HepG2 (cell line): Measurements from ENCODE around the gene TRIM31. TPM values are rescaled to one million over a fixed set of nuclear protein-coding genes. Genes with fewer than 3 reads are reported as not detected.

ENCODE experiments used
- CSRNP2 ChIP-seq: sonication (generic); formaldehyde crosslinking; conservative IDR thresholded peaks from 2 replicates; pipeline ENCODE4 v1.8.0; 2022; ENCODE audit warnings: low read depth, missing genetic modification reagents
- DPF2 ChIP-seq: sonication (generic); formaldehyde crosslinking; IDR thresholded peaks from 2 replicates; pipeline ENCODE4 v1.4.0; 2020; ENCODE audit warnings: mild to moderate bottlenecking, low read depth, missing genetic modification reagents, borderline replicate concordance
- GLI4 ChIP-seq: sonication (generic); formaldehyde crosslinking; IDR thresholded peaks from 2 replicates; pipeline ENCODE4 v1.5.1; 2020; ENCODE audit warnings: missing genetic modification reagents, mild to moderate bottlenecking, moderate library complexity, borderline replicate concordance
- MAZ ChIP-seq, 2 experiments: sonication (generic) in 1 of 2; formaldehyde crosslinking in 1 of 2; IDR thresholded peaks; 2 replicates each; pipeline versions ENCODE4 v1.5.0 to v1.6.1; 2012 to 2020; ENCODE audit warnings: low read depth in 2 of 2, mild to moderate bottlenecking in 2 of 2, borderline replicate concordance in 1 of 2, improper control_type of control experiment in 1 of 2, low read length in 1 of 2, missing genetic modification reagents in 1 of 2, moderate library complexity in 1 of 2
- PAXIP1 ChIP-seq: sonication (generic); formaldehyde crosslinking; conservative IDR thresholded peaks from 2 replicates; pipeline ENCODE4 v1.4.0; 2020; ENCODE audit warnings: mild to moderate bottlenecking, missing genetic modification reagents, moderate library complexity
- POLR2G ChIP-seq: fragments of 200-400 bp; formaldehyde crosslinking; IDR thresholded peaks from 2 replicates; pipeline ENCODE4 v1.6.1; 2018; ENCODE audit warnings: mild to moderate bottlenecking, low read depth, low read length, moderate library complexity
- TFDP2 ChIP-seq: sonication (generic); formaldehyde crosslinking; IDR thresholded peaks from 2 replicates; pipeline ENCODE4 v1.4.0; 2020; ENCODE audit warnings: missing genetic modification reagents
- polyA plus RNA-seq, 8 experiments: library from polyadenylated mRNA; depleted of rRNA in 3 of 8; stranded (reverse) in 7 of 8; unstranded in 1 of 8; fragments of >200 nt; fragmentation: Illumina TruSeq in 4 of 8; extraction: Trizol in 4 of 8; gene quantifications; 2 replicates each; pipeline versions ENCODE4 v1.2.1 to v1.2.3, GENCODE V29; 2011 to 2016; ENCODE audit warnings: low read depth in 4 of 8, missing spikeins in 1 of 8, mixed read lengths in 1 of 8; ENCODE audit not compliant: insufficient read depth in 1 of 8
- total RNA-seq, 5 experiments: library from RNA; depleted of rRNA; stranded (reverse); fragments of >200 nt; fragmentation: Illumina TruSeq; extraction: Trizol; gene quantifications; 2 replicates each; pipeline ENCODE4 v1.2.3, GENCODE V29; 2016; ENCODE audit warnings: low read depth in 1 of 5
- TF ChIP-seq, protein P1 (sequence below): sonication (generic); formaldehyde crosslinking; IDR thresholded peaks from 2 replicates; pipeline ENCODE4 v1.4.0; 2020; ENCODE audit warnings: missing genetic modification reagents
- TF ChIP-seq, protein P2 (sequence below): sonication (generic); formaldehyde crosslinking; IDR thresholded peaks from one replicate; pipeline ENCODE4 v1.5.1; 2020; ENCODE audit warnings: mild to moderate bottlenecking, missing genetic modification reagents; ENCODE audit errors: not compliant biosample characterization
- TF ChIP-seq, protein P3 (sequence below): sonication (generic); formaldehyde crosslinking; IDR thresholded peaks from 2 replicates; pipeline ENCODE4 v1.4.0; 2020; ENCODE audit warnings: missing genetic modification reagents, low read depth, mild to moderate bottlenecking, borderline replicate concordance

The TRIM31 gene
- total and polyA plus RNA-seq, 2 of the 13 experiments (the other 11 are each of a cell fraction or from before 2014, with no cell fraction given): 0.13 to 0.51 TPM

DNA sequence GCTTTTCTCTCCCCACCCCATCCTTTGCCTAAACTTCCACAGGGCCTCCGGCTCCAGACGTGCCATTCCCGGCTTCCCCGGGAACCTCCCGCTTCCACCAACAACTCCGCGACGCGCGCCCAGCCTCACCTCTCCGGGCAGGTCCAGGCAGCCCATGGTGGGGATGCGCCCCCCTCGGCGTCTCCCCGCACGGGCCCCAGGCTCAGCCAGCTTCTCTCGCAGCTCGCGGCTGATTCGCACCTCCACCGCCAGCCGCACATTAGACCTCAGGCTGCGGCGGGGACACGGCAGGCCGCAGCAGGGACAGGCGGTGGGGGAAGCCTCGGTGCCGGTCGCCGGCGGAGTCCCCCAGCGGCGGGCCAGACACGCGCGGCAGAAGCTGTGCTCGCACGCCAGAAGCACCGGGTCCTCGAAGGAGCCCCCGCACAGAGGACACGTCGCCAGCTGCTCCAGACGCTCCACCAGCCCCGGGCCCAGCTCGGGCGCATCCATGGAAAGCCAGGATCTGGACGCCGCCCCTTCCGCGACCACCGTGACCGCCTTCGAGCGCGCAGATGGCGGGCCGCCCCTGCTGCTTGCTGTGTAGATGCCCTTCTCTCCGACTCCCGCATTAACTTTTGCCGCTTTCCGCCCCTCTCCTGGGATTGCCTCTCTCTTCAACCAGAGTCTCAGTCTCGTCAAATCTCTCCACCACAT is 37.6 kb downstream of the TRIM31 start, which contains the start of gene RNF39 (continued):
- TF ChIP-seq TFDP2 (CRISPR knock-in tag) (peak; percentile 15; the same call in 1 of the 2 replicates), CSRNP2 (CRISPR knock-in tag) (no peak), GLI4 (no peak), DPF2 (CRISPR knock-in tag) (no peak), POLR2G (no peak), PAXIP1 (CRISPR knock-in tag) (0 out of 2 replicates have a peak, but pooled peaks have one; percentile 38), MAZ (IDR thresholded peaks at IDR 0.05; ENCODE audit: borderline replicate concordance, low read depth, low read length) (no peak), MAZ (CRISPR knock-in tag; IDR thresholded peaks at IDR 0.05; ENCODE audit: low read depth) (peak; percentile 35; the same call in 1 of the 2 replicates)
- TF ChIP-seq, protein P1, sequence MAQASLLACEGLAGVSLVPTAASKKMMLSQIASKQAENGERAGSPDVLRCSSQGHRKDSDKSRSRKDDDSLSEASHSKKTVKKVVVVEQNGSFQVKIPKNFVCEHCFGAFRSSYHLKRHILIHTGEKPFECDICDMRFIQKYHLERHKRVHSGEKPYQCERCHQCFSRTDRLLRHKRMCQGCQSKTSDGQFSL (CRISPR knock-in tag): no peak; the same call in 1 of the 2 replicates
- TF ChIP-seq, protein P2, sequence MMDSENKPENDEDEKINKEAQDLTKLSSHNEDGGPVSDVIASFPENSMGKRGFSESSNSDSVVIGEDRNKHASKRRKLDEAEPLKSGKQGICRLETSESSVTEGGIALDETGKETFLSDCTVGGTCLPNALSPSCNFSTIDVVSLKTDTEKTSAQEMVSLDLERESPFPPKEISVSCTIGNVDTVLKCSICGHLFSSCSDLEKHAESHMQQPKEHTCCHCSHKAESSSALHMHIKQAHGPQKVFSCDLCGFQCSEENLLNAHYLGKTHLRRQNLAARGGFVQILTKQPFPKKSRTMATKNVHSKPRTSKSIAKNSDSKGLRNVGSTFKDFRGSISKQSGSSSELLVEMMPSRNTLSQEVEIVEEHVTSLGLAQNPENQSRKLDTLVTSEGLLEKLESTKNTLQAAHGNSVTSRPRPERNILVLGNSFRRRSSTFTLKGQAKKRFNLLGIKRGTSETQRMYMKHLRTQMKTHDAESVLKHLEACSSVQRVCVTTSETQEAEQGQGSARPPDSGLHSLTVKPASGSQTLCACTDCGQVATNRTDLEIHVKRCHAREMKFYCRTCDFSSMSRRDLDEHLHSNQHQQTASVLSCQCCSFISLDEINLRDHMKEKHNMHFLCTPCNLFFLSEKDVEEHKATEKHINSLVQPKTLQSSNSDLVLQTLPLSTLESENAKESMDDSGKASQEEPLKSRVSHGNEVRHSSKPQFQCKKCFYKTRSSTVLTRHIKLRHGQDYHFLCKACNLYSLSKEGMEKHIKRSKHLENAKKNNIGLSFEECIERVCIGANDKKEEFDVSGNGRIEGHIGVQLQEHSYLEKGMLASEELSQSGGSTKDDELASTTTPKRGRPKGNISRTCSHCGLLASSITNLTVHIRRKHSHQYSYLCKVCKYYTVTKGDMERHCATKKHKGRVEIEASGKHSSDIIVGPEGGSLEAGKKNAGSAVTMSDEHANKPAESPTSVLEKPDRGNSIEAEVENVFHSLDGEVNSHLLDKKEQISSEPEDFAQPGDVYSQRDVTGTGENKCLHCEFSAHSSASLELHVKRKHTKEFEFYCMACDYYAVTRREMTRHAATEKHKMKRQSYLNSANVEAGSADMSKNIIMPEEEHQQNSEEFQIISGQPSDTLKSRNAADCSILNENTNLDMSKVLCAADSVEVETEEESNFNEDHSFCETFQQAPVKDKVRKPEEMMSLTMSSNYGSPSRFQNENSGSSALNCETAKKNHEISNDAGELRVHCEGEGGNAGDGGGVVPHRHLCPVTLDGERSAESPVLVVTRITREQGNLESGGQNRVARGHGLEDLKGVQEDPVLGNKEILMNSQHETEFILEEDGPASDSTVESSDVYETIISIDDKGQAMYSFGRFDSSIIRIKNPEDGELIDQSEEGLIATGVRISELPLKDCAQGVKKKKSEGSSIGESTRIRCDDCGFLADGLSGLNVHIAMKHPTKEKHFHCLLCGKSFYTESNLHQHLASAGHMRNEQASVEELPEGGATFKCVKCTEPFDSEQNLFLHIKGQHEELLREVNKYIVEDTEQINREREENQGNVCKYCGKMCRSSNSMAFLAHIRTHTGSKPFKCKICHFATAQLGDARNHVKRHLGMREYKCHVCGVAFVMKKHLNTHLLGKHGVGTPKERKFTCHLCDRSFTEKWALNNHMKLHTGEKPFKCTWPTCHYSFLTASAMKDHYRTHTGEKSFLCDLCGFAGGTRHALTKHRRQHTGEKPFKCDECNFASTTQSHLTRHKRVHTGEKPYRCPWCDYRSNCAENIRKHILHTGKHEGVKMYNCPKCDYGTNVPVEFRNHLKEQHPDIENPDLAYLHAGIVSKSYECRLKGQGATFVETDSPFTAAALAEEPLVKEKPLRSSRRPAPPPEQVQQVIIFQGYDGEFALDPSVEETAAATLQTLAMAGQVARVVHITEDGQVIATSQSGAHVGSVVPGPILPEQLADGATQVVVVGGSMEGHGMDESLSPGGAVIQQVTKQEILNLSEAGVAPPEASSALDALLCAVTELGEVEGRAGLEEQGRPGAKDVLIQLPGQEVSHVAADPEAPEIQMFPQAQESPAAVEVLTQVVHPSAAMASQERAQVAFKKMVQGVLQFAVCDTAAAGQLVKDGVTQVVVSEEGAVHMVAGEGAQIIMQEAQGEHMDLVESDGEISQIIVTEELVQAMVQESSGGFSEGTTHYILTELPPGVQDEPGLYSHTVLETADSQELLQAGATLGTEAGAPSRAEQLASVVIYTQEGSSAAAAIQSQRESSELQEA (CRISPR knock-in tag): no peak
- TF ChIP-seq, protein P3, sequence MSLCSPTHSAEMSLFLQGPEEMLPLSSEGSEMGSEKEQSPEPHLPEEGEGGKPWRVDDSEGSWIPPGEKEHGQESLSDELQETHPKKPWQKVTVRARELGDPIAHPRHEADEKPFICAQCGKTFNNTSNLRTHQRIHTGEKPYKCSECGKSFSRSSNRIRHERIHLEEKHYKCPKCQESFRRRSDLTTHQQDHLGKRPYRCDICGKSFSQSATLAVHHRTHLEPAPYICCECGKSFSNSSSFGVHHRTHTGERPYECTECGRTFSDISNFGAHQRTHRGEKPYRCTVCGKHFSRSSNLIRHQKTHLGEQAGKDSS (CRISPR knock-in tag): no peak
